ENCODE measurements around the gene MORC2.

DNA sequence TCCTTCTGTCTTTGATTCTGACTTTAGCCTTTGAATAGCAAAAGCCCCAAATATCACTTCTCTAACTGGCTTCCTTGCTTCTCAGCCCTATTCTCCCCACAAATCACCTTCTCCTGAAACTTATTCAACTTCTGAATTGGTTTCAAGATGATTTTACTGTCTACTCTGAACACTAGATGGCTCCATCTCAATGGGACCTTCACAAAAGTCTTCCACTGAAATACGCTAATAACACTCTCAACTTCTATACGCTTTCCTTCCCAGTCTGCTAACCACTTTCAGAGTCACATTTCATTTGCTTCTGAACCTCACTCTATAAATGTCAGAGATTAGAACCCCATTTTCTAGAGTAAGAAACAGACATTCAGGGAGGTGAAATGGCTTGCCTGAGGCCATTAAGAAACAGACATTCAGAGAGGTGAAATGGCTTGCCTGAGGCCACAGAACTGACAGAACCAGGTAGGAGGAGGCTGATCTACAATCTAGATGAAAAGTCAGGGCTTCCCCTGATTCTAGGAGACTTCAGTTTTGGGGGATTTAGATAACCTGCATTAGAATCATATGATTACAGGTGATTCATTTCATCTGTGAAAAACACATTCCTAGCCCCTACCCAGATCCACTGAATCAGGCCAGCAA is 20.6 kb downstream of the MORC2 start:
- TF ChIP-seq, protein P1, sequence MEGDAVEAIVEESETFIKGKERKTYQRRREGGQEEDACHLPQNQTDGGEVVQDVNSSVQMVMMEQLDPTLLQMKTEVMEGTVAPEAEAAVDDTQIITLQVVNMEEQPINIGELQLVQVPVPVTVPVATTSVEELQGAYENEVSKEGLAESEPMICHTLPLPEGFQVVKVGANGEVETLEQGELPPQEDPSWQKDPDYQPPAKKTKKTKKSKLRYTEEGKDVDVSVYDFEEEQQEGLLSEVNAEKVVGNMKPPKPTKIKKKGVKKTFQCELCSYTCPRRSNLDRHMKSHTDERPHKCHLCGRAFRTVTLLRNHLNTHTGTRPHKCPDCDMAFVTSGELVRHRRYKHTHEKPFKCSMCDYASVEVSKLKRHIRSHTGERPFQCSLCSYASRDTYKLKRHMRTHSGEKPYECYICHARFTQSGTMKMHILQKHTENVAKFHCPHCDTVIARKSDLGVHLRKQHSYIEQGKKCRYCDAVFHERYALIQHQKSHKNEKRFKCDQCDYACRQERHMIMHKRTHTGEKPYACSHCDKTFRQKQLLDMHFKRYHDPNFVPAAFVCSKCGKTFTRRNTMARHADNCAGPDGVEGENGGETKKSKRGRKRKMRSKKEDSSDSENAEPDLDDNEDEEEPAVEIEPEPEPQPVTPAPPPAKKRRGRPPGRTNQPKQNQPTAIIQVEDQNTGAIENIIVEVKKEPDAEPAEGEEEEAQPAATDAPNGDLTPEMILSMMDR (tag by site-specific recombination; IDR thresholded peaks at IDR 0.05), result peak; percentile 34; the same call in 1 of the 2 replicates
- TF ChIP-seq ZNF350 (tag by site-specific recombination; IDR thresholded peaks at IDR 0.05), result no peak
- TF ChIP-seq ZNF768 (tag by site-specific recombination; IDR thresholded peaks at IDR 0.05), result no peak
- no peak for TF ChIP-seq ZNF701 (tag by site-specific recombination; IDR thresholded peaks at IDR 0.05)
- TF ChIP-seq ZNF404 (tag by site-specific recombination; IDR thresholded peaks at IDR 0.05), result no peak
- no peak for TF ChIP-seq ZNF660 (tag by site-specific recombination; IDR thresholded peaks at IDR 0.05)
- no peak for TF ChIP-seq HOXD13 (CRISPR knock-in tag; IDR thresholded peaks at IDR 0.05; ENCODE audit: borderline replicate concordance)
- no peak for TF ChIP-seq ZNF335 (tag by site-specific recombination; conservative IDR thresholded peaks at IDR 0.05)
- no peak for TF ChIP-seq ZNF416 (tag by site-specific recombination; IDR thresholded peaks at IDR 0.05)
